GM19240 (cell line): ENCODE data around the gene PARD3.

Experiments
- DNase-seq: peaks from one replicate; pipeline ENCODE4 v3.0.0; 2011; ENCODE audit warnings: low spot score; ENCODE audit not compliant: insufficient read length

The PARD3 gene

GRCh38 chr10:34231441-34232180 is 583.5 kb downstream of the PARD3 start:
- no peak for DNase-seq

- no peak for DNase-seq
Observed at GRCh38 chr10:34229917-34230316, 585.2 kb downstream of the PARD3 start.

GRCh38 chr10:34228066-34228465 is 587.0 kb downstream of the PARD3 start:
- DNase-seq = no peak

GRCh38 chr10:34224639-34225038 is 590.5 kb downstream of the PARD3 start:
- DNase-seq = no peak

GRCh38 chr10:34223658-34224057 is 591.4 kb downstream of the PARD3 start:
- DNase-seq = no peak

- no peak for DNase-seq
Observed at GRCh38 chr10:34222359-34222758, 592.7 kb downstream of the PARD3 start.

- no peak for DNase-seq
Observed at GRCh38 chr10:34219753-34220548, 595.1 kb downstream of the PARD3 start.

- DNase-seq = no peak
Observed at GRCh38 chr10:34217524-34217923, 597.6 kb downstream of the PARD3 start.

GRCh38 chr10:34216348-34216945 is 598.6 kb downstream of the PARD3 start:
- DNase-seq = no peak

GRCh38 chr10:34213805-34214197 is 601.3 kb downstream of the PARD3 start:
- DNase-seq = no peak

- no peak for DNase-seq
Observed at GRCh38 chr10:34213193-34213804, 601.8 kb downstream of the PARD3 start.

- DNase-seq = no peak
Observed at GRCh38 chr10:34207343-34207742, 607.8 kb downstream of the PARD3 start.

GRCh38 chr10:34206935-34207268 is 608.2 kb downstream of the PARD3 start:
- no peak for DNase-seq

GRCh38 chr10:34206078-34206934 is 608.8 kb downstream of the PARD3 start:
- DNase-seq = no peak

- DNase-seq = no peak
Observed at GRCh38 chr10:34205452-34205851, 609.6 kb downstream of the PARD3 start.

- DNase-seq = no peak
Observed at GRCh38 chr10:34203966-34204630, 611.0 kb downstream of the PARD3 start.

GRCh38 chr10:34200355-34200901 is 614.7 kb downstream of the PARD3 start:
- DNase-seq = no peak

- no peak for DNase-seq
Observed at GRCh38 chr10:34198953-34199352, 616.1 kb downstream of the PARD3 start.

GRCh38 chr10:34196058-34196433 is 619.0 kb downstream of the PARD3 start:
- DNase-seq = no peak

- no peak for DNase-seq
Observed at GRCh38 chr10:34195364-34196057, 619.6 kb downstream of the PARD3 start.
